ENCODE data around the gene TMEM217.

Gene TMEM217

DNA sequence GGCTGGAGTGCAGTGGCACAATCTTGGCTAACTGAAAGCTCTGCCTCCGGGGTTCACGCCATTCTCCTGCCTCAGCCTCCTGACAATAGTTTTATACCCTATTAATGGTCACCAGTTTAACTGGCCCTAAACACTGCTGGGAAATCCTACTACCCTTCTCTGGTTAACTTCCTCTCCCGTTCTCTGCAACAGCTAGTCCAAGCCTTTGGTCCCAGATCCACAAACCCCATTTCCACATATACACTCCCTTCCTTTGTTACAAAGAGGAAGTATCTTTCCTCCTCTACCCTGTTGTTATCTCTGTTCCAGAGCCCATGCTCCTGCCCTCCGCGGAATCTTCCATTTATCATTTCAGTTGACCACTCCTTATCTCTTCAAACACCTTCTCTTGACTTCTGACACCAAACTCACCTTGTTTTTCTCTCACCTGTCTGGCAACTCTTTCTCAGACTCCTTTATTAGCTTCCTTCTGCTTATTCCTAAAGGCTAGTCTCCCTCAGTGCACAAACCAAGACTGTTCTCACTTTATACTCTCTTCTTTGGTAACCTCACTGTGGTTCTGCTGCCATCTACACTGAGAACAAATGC is 25.4 kb downstream of the TMEM217 start:
- ChIA-PET POLR2A (interaction anchor here (0.7 kb wide), 1 partner anchor 10 kb away, joined by 3 read pairs; no protein-coding TSS in a partner anchor), CTCF (no interaction called here)
- H3K4me3 ChIP-seq (ENCODE audit: low read depth, low read length) = no peak overlapping the region
- H3K27ac ChIP-seq (ENCODE audit: extremely low read depth, low read depth, low read length) = no peak overlapping the region
- no peaks in the 10 kb centered on the region for H3K4me1 ChIP-seq (ENCODE audit: control insufficient read depth, insufficient read depth, low read length)
- no peaks in the 10 kb centered on the region for H3K36me3 ChIP-seq (ENCODE audit: control insufficient read depth in 2 of 2, insufficient read depth in 1 of 2, low read length in 2 of 2)
- no peaks in the 10 kb centered on the region for H3K9me3 ChIP-seq (ENCODE audit: control insufficient read depth, insufficient read depth, low read depth, low read length)
- no peak for TF ChIP-seq OSR2 (tag by site-specific recombination; IDR thresholded peaks at IDR 0.05)
- TF ChIP-seq ZNF624 (tag by site-specific recombination; IDR thresholded peaks at IDR 0.05) = no peak
- no peak for TF ChIP-seq ZNF155 (tag by site-specific recombination; IDR thresholded peaks at IDR 0.05)
- TF ChIP-seq ZNF585B (tag by site-specific recombination; IDR thresholded peaks at IDR 0.05) = no peak
- TF ChIP-seq TRIM28 (IDR thresholded peaks at IDR 0.05; ENCODE audit: borderline replicate concordance, low read length) = no peak
- TF ChIP-seq ZNF623 (tag by site-specific recombination; IDR thresholded peaks at IDR 0.05) = no peak
- no peak for TF ChIP-seq ZNF335 (tag by site-specific recombination; conservative IDR thresholded peaks at IDR 0.05)
- no peak for TF ChIP-seq ZNF555 (tag by site-specific recombination; conservative IDR thresholded peaks at IDR 0.05)
- TF ChIP-seq, protein P1, sequence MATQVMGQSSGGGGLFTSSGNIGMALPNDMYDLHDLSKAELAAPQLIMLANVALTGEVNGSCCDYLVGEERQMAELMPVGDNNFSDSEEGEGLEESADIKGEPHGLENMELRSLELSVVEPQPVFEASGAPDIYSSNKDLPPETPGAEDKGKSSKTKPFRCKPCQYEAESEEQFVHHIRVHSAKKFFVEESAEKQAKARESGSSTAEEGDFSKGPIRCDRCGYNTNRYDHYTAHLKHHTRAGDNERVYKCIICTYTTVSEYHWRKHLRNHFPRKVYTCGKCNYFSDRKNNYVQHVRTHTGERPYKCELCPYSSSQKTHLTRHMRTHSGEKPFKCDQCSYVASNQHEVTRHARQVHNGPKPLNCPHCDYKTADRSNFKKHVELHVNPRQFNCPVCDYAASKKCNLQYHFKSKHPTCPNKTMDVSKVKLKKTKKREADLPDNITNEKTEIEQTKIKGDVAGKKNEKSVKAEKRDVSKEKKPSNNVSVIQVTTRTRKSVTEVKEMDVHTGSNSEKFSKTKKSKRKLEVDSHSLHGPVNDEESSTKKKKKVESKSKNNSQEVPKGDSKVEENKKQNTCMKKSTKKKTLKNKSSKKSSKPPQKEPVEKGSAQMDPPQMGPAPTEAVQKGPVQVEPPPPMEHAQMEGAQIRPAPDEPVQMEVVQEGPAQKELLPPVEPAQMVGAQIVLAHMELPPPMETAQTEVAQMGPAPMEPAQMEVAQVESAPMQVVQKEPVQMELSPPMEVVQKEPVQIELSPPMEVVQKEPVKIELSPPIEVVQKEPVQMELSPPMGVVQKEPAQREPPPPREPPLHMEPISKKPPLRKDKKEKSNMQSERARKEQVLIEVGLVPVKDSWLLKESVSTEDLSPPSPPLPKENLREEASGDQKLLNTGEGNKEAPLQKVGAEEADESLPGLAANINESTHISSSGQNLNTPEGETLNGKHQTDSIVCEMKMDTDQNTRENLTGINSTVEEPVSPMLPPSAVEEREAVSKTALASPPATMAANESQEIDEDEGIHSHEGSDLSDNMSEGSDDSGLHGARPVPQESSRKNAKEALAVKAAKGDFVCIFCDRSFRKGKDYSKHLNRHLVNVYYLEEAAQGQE (tag by site-specific recombination; IDR thresholded peaks at IDR 0.05) = no peak
- TF ChIP-seq, protein P2, sequence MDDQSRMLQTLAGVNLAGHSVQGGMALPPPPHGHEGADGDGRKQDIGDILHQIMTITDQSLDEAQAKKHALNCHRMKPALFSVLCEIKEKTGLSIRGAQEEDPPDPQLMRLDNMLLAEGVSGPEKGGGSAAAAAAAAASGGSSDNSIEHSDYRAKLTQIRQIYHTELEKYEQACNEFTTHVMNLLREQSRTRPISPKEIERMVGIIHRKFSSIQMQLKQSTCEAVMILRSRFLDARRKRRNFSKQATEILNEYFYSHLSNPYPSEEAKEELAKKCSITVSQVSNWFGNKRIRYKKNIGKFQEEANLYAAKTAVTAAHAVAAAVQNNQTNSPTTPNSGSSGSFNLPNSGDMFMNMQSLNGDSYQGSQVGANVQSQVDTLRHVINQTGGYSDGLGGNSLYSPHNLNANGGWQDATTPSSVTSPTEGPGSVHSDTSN (CRISPR knock-in tag; IDR thresholded peaks at IDR 0.05) = no peak
- TF ChIP-seq, protein P3, sequence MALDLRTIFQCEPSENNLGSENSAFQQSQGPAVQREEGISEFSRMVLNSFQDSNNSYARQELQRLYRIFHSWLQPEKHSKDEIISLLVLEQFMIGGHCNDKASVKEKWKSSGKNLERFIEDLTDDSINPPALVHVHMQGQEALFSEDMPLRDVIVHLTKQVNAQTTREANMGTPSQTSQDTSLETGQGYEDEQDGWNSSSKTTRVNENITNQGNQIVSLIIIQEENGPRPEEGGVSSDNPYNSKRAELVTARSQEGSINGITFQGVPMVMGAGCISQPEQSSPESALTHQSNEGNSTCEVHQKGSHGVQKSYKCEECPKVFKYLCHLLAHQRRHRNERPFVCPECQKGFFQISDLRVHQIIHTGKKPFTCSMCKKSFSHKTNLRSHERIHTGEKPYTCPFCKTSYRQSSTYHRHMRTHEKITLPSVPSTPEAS (tag by site-specific recombination; IDR thresholded peaks at IDR 0.05) = no peak
- TF ChIP-seq, protein P4, sequence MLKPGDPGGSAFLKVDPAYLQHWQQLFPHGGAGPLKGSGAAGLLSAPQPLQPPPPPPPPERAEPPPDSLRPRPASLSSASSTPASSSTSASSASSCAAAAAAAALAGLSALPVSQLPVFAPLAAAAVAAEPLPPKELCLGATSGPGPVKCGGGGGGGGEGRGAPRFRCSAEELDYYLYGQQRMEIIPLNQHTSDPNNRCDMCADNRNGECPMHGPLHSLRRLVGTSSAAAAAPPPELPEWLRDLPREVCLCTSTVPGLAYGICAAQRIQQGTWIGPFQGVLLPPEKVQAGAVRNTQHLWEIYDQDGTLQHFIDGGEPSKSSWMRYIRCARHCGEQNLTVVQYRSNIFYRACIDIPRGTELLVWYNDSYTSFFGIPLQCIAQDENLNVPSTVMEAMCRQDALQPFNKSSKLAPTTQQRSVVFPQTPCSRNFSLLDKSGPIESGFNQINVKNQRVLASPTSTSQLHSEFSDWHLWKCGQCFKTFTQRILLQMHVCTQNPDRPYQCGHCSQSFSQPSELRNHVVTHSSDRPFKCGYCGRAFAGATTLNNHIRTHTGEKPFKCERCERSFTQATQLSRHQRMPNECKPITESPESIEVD (tag by site-specific recombination; IDR thresholded peaks at IDR 0.05) = no peak
- no peak for TF ChIP-seq ZBTB1 (tag by site-specific recombination; IDR thresholded peaks at IDR 0.05)
- TF ChIP-seq HOXA7 (CRISPR knock-in tag; IDR thresholded peaks at IDR 0.05; ENCODE audit: borderline replicate concordance) = no peak
- no peak for TF ChIP-seq SCRT1 (tag by site-specific recombination; IDR thresholded peaks at IDR 0.05; ENCODE audit: borderline replicate concordance)
- TF ChIP-seq, protein P5, sequence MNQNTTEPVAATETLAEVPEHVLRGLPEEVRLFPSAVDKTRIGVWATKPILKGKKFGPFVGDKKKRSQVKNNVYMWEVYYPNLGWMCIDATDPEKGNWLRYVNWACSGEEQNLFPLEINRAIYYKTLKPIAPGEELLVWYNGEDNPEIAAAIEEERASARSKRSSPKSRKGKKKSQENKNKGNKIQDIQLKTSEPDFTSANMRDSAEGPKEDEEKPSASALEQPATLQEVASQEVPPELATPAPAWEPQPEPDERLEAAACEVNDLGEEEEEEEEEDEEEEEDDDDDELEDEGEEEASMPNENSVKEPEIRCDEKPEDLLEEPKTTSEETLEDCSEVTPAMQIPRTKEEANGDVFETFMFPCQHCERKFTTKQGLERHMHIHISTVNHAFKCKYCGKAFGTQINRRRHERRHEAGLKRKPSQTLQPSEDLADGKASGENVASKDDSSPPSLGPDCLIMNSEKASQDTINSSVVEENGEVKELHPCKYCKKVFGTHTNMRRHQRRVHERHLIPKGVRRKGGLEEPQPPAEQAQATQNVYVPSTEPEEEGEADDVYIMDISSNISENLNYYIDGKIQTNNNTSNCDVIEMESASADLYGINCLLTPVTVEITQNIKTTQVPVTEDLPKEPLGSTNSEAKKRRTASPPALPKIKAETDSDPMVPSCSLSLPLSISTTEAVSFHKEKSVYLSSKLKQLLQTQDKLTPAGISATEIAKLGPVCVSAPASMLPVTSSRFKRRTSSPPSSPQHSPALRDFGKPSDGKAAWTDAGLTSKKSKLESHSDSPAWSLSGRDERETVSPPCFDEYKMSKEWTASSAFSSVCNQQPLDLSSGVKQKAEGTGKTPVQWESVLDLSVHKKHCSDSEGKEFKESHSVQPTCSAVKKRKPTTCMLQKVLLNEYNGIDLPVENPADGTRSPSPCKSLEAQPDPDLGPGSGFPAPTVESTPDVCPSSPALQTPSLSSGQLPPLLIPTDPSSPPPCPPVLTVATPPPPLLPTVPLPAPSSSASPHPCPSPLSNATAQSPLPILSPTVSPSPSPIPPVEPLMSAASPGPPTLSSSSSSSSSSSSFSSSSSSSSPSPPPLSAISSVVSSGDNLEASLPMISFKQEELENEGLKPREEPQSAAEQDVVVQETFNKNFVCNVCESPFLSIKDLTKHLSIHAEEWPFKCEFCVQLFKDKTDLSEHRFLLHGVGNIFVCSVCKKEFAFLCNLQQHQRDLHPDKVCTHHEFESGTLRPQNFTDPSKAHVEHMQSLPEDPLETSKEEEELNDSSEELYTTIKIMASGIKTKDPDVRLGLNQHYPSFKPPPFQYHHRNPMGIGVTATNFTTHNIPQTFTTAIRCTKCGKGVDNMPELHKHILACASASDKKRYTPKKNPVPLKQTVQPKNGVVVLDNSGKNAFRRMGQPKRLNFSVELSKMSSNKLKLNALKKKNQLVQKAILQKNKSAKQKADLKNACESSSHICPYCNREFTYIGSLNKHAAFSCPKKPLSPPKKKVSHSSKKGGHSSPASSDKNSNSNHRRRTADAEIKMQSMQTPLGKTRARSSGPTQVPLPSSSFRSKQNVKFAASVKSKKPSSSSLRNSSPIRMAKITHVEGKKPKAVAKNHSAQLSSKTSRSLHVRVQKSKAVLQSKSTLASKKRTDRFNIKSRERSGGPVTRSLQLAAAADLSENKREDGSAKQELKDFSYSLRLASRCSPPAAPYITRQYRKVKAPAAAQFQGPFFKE (tag by site-specific recombination; IDR thresholded peaks at IDR 0.05; ENCODE audit: borderline replicate concordance) = no peak
- TF ChIP-seq, protein P6, sequence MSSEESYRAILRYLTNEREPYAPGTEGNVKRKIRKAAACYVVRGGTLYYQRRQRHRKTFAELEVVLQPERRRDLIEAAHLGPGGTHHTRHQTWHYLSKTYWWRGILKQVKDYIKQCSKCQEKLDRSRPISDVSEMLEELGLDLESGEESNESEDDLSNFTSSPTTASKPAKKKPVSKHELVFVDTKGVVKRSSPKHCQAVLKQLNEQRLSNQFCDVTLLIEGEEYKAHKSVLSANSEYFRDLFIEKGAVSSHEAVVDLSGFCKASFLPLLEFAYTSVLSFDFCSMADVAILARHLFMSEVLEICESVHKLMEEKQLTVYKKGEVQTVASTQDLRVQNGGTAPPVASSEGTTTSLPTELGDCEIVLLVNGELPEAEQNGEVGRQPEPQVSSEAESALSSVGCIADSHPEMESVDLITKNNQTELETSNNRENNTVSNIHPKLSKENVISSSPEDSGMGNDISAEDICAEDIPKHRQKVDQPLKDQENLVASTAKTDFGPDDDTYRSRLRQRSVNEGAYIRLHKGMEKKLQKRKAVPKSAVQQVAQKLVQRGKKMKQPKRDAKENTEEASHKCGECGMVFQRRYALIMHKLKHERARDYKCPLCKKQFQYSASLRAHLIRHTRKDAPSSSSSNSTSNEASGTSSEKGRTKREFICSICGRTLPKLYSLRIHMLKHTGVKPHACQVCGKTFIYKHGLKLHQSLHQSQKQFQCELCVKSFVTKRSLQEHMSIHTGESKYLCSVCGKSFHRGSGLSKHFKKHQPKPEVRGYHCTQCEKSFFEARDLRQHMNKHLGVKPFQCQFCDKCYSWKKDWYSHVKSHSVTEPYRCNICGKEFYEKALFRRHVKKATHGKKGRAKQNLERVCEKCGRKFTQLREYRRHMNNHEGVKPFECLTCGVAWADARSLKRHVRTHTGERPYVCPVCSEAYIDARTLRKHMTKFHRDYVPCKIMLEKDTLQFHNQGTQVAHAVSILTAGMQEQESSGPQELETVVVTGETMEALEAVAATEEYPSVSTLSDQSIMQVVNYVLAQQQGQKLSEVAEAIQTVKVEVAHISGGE (tag by site-specific recombination; conservative IDR thresholded peaks at IDR 0.05; ENCODE audit: low read depth) = no peak
- TF ChIP-seq ZNF132 (tag by site-specific recombination; IDR thresholded peaks at IDR 0.05; ENCODE audit: borderline replicate concordance) = no peak
